K562 (cell line): ENCODE measurements around the gene PRR19. TPM values are rescaled to one million over a fixed set of nuclear protein-coding genes. Genes with fewer than 3 reads are reported as not detected.

ENCODE experiments used
- ARID4B ChIP-seq: sonication (generic); formaldehyde crosslinking; IDR thresholded peaks from 2 replicates; pipeline ENCODE4 v1.8.0; 2022; ENCODE audit warnings: mild to moderate bottlenecking, missing genetic modification reagents
- CBX8 ChIP-seq: fragments of 200-600 bp; sonication (generic); IDR thresholded peaks from 2 replicates; pipeline ENCODE4 v1.6.1; 2012; ENCODE audit warnings: borderline replicate concordance, mixed run types, low read depth, mild to moderate bottlenecking, moderate library complexity, mixed read lengths, low read length, control low read depth, inconsistent platforms; ENCODE audit not compliant: poor library complexity, severe bottlenecking; ENCODE audit errors: extremely low read depth
- CCAR2 ChIP-seq: fragments of 200-400 bp; formaldehyde crosslinking; IDR thresholded peaks from 2 replicates; pipeline ENCODE4 v1.6.1; 2017; ENCODE audit warnings: mild to moderate bottlenecking, low read depth, low read length
- CHCHD3 ChIP-seq: fragments of 250-450 bp; sonication (Bioruptor Pico); IDR thresholded peaks from 2 replicates; pipeline ENCODE4 v2.1.2; 2022; ENCODE audit warnings: mild to moderate bottlenecking
- CREBBP ChIP-seq: IDR thresholded peaks from one replicate; pipeline ENCODE4 v1.6.1; 2012; ENCODE audit warnings: low read depth, mild to moderate bottlenecking, control low read depth, inconsistent platforms, low read length
- GATAD2A ChIP-seq: fragments of 450-650 bp; IDR thresholded peaks from 2 replicates; pipeline ENCODE4 v1.6.1; 2017
- MNT ChIP-seq, 2 experiments: fragments of 450-650 bp; conservative IDR thresholded peaks; 2 replicates each; pipeline ENCODE4 v1.6.1; 2017; ENCODE audit warnings: mild to moderate bottlenecking in 2 of 2, moderate library complexity in 2 of 2
- NELFE ChIP-seq: IDR thresholded peaks from 2 replicates; pipeline ENCODE4 v1.6.1; 2011; ENCODE audit warnings: mild to moderate bottlenecking; ENCODE audit not compliant: insufficient read depth, insufficient read length
- PCBP2 ChIP-seq: fragments of 200-400 bp; formaldehyde crosslinking; IDR thresholded peaks from 2 replicates; pipeline ENCODE4 v1.6.1; 2018; ENCODE audit warnings: low read length, low read depth, mild to moderate bottlenecking, moderate library complexity; ENCODE audit not compliant: poor library complexity, severe bottlenecking
- POLR2A ChIP-seq: fragments of 450-650 bp; conservative IDR thresholded peaks from 2 replicates; pipeline ENCODE4 v1.6.1; 2016
- SIN3A ChIP-seq, 2 experiments: fragments of 150-350 bp in 1 of 2; IDR thresholded peaks; 2 replicates each; pipeline ENCODE4 v1.6.1; 2011 to 2016; ENCODE audit warnings: borderline replicate concordance in 2 of 2, low read depth in 2 of 2, low read length in 2 of 2, mild to moderate bottlenecking in 2 of 2, moderate library complexity in 2 of 2; ENCODE audit not compliant: control insufficient read depth in 1 of 2
- TAF15 ChIP-seq: fragments of 200-400 bp; formaldehyde crosslinking; IDR thresholded peaks from 2 replicates; pipeline ENCODE4 v1.6.1; 2017; ENCODE audit warnings: mild to moderate bottlenecking, low read depth, low read length, moderate library complexity
- TEAD1 ChIP-seq, 2 experiments: fragments of 450-650 bp in 1 of 2; sonication (generic) in 1 of 2; formaldehyde crosslinking; IDR thresholded peaks; 2 replicates each; pipeline versions ENCODE4 v1.4.0 to v1.8.0; 2020 to 2022; ENCODE audit warnings: mild to moderate bottlenecking in 2 of 2, missing genetic modification reagents in 1 of 2
- ZBTB49 ChIP-seq: sonication (generic); formaldehyde crosslinking; IDR thresholded peaks from 2 replicates; pipeline ENCODE4 v1.8.0; 2022; ENCODE audit warnings: missing genetic modification reagents, mild to moderate bottlenecking, borderline replicate concordance
- ZNF232 ChIP-seq: sonication (generic); formaldehyde crosslinking; IDR thresholded peaks from 2 replicates; pipeline ENCODE4 v1.8.0; 2022; ENCODE audit warnings: mild to moderate bottlenecking, missing genetic modification reagents
- ZNF347 ChIP-seq: fragments of 450-650 bp; formaldehyde crosslinking; IDR thresholded peaks from 2 replicates; pipeline ENCODE4 v1.4.0; 2020; ENCODE audit warnings: low read depth, mild to moderate bottlenecking, moderate library complexity
- polyA plus RNA-seq, 8 experiments: library from polyadenylated mRNA; depleted of rRNA in 4 of 8; stranded (reverse) in 5 of 8; unstranded in 3 of 8; fragments of >200 nt; fragmentation: Nextera tagmentation in 2 of 8; fragmentation: Illumina TruSeq in 1 of 8; extraction: Ambion mirVana in 2 of 8; extraction: Trizol in 1 of 8; gene quantifications; 2 replicates each; pipeline versions ENCODE4 v1.2.1 to v1.2.3, GENCODE V29; 2011 to 2014; ENCODE audit warnings: inconsistent platforms in 1 of 8, missing spikeins in 1 of 8
- total RNA-seq, 7 experiments: library from RNA; depleted of rRNA in 6 of 7; stranded (reverse); fragments of >200 nt in 6 of 7; fragmentation: Illumina TruSeq in 2 of 7; extraction: Trizol in 2 of 7; gene quantifications; 2 replicates each; pipeline versions ENCODE4 v1.2.1 to v1.2.3, GENCODE V29; 2011 to 2021; ENCODE audit warnings: low replicate concordance in 1 of 7

Gene PRR19
- total and polyA plus RNA-seq, 9 of the 15 experiments (the other 6 are each of a cell fraction or from before 2014, with no cell fraction given): 0.10 to 1.6 (median 0.54) TPM

DNA sequence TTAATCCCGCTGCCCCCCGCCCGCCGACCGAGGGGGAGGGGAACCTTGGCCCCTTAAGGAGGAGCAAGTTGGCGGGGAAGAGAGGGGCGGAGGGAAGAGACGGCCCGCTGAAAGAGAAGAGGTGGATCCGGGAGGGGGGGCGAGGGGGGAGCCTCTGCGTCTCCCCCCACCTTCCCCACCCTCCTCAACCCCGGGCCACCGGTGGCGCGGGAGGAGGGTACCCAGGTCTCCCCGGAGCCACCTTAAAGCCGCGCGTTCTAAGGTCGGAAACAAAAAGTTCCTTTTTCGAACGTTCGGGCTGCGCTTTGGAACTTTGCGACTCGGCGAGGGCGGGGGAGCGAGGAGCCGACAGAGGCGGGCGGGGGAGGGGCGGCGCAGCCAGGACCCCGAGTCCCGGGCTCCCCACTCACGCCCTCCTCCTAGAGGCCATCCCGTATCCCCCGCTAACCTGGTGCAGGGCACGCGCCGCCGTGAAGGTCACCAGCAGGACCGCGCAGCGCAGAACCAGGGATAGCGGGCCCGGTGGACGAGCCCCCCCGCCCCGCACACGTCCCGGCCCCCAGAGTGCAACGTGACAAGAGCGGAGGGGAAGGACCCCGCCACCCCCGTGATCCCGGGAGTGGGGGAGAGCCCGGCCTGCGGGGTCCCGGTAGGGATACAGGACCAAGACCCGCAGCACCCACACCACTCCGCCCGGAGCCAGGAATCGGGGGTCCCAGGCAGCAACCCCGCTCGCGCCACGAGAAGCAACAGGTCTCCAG, 47.7 kb upstream of the PRR19 start (continued):
- TF ChIP-seq MNT (conservative IDR thresholded peaks at IDR 0.05) (peak; percentile 62 to 68; a peak in 3 of 4 replicates), TAF15 (no peak), TEAD1 (CRISPR knock-in tag; IDR thresholded peaks at IDR 0.05) (no peak), CHCHD3 (no peak), CBX8 (no peak), ARID4B (CRISPR knock-in tag) (no peak), ZBTB49 (CRISPR knock-in tag) (no peak), SIN3A (IDR thresholded peaks at IDR 0.05; ENCODE audit: borderline replicate concordance in 2 of 2, control insufficient read depth in 1 of 2, low read depth in 2 of 2, low read length in 2 of 2) (no peak; a peak in 1 of 4 replicates), GATAD2A (no peak), ZNF232 (no peak), NELFE (no peak), POLR2A (0 out of 2 replicates have a peak, but pooled peaks have one; percentile 47), CREBBP (no peak), ZNF347 (CRISPR knock-in tag) (no peak), CCAR2 (no peak), PCBP2 (no peak)
